Left ventricle myocardium inferior (tissue), 1 donor: ENCODE measurements around the gene ZNF785. TPM values are rescaled to one million over a fixed set of nuclear protein-coding genes. Genes with fewer than 3 reads are reported as not detected.
"Not testable (repeated sequence)": the region's sequence is repeated elsewhere in the genome, so short reads cannot be mapped to it uniquely, and the experiment has no call there.

Source experiments
- DNase-seq: peaks from one replicate; pipeline ENCODE4 v3.0.0-alpha.2; 2020
- H3K27ac ChIP-seq: fragments of 200-600 bp; replicated peaks from 2 replicates; pipeline ENCODE4 v1.8.0; 2021
- H3K27me3 ChIP-seq: fragments of 200-600 bp; 2 replicates; pipeline ENCODE4 v1.8.0; 2021; ENCODE audit warnings: low read depth
- H3K36me3 ChIP-seq: fragments of 200-600 bp; 2 replicates; pipeline ENCODE4 v1.8.0; 2021
- H3K4me1 ChIP-seq: fragments of 200-600 bp; 2 replicates; pipeline ENCODE4 v1.8.0; 2021
- H3K4me3 ChIP-seq: fragments of 200-600 bp; 2 replicates; pipeline ENCODE4 v1.8.0; 2021; ENCODE audit warnings: mild to moderate bottlenecking, moderate library complexity
- H3K9me3 ChIP-seq: fragments of 200-600 bp; replicated peaks from 2 replicates; pipeline ENCODE4 v1.8.0; 2021
- intact Hi-C: fragments of 100-400 bp; cut with micrococcal nuclease; formaldehyde crosslinking; loops from one replicate; pipeline ENCODE4 v1.11.0; 2022
- total RNA-seq: library from RNA; stranded (reverse); fragmentation: NEBNext Ultra II Directional; extraction: Animal tissue kit (Norgen Biotek cat#: 25700); gene quantifications from one replicate; pipeline ENCODE4 v1.2.1, GENCODE V29; 2021
- TF ChIP-seq, protein P1 (sequence below): fragments of 200-600 bp; IDR thresholded peaks from 2 replicates; pipeline ENCODE4 v1.8.0; 2021; ENCODE audit warnings: antibody characterized with exemption, mild to moderate bottlenecking, borderline replicate concordance
- donor health status: DM: no; HTN: yes; CAD: no; lungs with severe emphysema.

ZNF785 gene
- total RNA-seq, 1 donor from 2014 or later, result 7.1 TPM

DNA sequence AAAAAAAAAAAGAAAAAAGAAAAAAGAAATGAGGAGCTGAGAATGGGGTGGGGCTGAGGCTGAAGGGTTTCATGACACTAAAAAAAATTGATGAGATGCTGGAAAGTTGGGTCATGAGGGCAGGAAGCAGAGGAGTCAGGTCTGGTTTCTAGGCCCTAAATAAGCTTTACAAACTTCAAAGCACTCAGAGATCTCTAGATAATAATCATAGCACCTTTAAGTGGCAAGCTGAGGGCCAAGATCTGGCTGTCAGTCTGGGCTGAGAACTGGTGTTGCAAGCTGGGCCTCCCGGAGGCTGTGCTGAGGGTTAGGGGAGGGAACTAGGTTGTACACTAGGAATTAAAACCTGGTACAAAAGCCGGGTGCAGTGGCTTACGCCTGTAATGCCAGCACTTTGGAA lies 33.7 kb downstream of the ZNF785 start:
- Histone ChIP-seq H3K9me3 (no peaks in the 10 kb centered on the region), H3K4me1 (peaks cover 85% of the 10 kb centered on the region), H3K36me3 (peaks cover 30% of the 10 kb centered on the region), H3K27me3 (no peaks in the 10 kb centered on the region), H3K4me3 (no peak overlapping the region), H3K27ac (peak overlapping the region; percentile 79)
- TF ChIP-seq, protein P1, sequence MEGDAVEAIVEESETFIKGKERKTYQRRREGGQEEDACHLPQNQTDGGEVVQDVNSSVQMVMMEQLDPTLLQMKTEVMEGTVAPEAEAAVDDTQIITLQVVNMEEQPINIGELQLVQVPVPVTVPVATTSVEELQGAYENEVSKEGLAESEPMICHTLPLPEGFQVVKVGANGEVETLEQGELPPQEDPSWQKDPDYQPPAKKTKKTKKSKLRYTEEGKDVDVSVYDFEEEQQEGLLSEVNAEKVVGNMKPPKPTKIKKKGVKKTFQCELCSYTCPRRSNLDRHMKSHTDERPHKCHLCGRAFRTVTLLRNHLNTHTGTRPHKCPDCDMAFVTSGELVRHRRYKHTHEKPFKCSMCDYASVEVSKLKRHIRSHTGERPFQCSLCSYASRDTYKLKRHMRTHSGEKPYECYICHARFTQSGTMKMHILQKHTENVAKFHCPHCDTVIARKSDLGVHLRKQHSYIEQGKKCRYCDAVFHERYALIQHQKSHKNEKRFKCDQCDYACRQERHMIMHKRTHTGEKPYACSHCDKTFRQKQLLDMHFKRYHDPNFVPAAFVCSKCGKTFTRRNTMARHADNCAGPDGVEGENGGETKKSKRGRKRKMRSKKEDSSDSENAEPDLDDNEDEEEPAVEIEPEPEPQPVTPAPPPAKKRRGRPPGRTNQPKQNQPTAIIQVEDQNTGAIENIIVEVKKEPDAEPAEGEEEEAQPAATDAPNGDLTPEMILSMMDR, result no peak
- no peak for DNase-seq
- intact Hi-C loops, result no loop called here

DNA sequence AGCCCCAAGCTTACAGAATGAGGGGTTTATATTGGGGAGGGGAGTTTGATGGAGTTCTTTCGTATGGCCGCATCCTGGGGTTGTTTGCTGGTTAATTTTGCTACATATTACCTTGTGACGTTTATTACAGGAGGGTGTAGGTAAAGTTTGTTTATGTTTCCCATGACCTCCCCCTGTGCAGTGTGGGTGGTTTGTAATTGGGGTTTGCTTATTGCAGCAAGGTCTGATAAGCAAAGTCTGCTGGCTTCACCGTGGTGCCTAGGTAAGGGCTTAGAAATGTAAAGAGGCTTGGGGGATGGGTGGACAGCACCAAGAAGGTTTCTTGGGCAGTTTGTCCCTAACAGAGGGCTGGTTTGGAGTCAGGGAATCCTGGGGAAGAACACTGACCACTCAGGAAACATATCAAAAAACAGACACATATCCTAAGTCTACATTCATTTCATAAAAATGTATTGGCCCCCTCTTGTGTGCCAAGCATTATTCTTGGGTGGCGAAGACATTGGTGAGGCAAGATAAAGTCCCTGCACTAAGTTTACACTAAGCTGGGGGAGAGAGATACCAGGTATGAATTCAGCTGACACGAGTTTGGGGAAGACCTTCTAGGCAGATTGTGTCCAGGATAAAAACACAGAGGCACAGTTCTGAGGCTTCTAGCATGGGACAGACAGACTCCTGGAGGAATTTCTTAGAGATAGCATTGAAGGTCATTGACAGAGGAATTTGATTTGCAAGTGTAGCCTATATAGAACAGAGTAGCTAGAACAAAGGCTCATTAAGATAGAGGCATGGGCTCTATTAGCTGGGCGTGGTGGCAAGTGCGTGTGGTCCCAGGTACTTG lies 36.9 kb downstream of the ZNF785 start:
- TF ChIP-seq, protein P1, result no peak
- intact Hi-C loops, result no loop called here
- no peak overlapping the region for H3K4me3 ChIP-seq
- H3K27me3 ChIP-seq, result no peaks in the 10 kb centered on the region
- DNase-seq, result no peak
- H3K36me3 ChIP-seq, result peaks cover 2% of the 10 kb centered on the region
- H3K9me3 ChIP-seq, result no peaks in the 10 kb centered on the region
- H3K4me1 ChIP-seq, result peaks cover 54% of the 10 kb centered on the region
- H3K27ac ChIP-seq, result peak overlapping the region; percentile 79

DNA sequence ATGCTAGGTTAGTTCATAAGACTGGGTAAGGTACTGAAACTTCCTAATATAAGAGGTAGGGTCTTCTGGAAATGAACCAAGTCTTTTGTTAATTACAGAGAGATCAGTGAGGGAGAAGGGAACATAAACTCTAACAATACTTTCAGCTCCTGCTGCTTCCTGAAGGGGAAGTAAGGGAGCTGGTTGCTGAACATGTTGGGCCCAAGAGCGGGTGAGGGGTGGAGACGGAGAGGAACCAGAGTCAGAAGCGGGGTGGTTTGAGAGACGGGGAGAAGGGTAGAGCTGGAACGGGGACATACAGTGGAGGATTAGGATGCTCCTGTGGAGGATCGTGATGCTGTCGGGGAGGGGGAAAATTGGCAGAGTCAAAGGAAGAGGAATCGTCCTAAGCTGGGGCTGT lies 39.4 kb downstream of the ZNF785 start:
- no peak overlapping the region for H3K27ac ChIP-seq

DNA sequence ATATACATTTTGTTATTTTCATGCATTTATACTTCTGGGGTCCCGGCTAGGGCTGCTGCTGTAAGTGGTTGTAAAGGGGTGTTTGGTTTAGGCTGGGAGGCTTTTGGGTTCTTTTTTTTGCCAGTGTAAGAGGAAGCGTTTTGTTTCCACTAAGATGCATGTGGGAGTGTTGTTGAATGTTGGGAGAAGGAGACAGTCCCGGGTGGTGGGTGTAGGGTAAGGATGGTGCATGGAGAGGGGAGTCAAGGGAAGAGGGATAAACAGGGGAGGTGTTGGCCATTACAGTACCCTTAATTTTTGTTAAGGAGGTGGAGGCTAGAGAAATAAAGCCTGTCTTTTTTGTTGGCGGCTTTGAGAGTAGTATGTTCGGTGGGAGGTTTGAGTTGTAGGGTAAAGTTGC lies 42.4 kb downstream of the ZNF785 start:
- H3K9me3 ChIP-seq, result no peaks in the 10 kb centered on the region
- no peak overlapping the region for H3K27ac ChIP-seq
- no peaks in the 10 kb centered on the region for H3K27me3 ChIP-seq
- no peak for DNase-seq
- intact Hi-C loops, result no loop called here
- H3K4me1 ChIP-seq, result peaks cover 42% of the 10 kb centered on the region
- H3K4me3 ChIP-seq, result no peak overlapping the region
- H3K36me3 ChIP-seq, result no peaks in the 10 kb centered on the region
- TF ChIP-seq, protein P1, result no peak

More for the DNA sequence above, 39.4 kb downstream of the ZNF785 start:
- H3K36me3 ChIP-seq, result no peaks in the 10 kb centered on the region
- intact Hi-C loops, result no loop called here
- peaks cover 46% of the 10 kb centered on the region for H3K4me1 ChIP-seq
- no peaks in the 10 kb centered on the region for H3K9me3 ChIP-seq
- H3K27me3 ChIP-seq, result no peaks in the 10 kb centered on the region
- TF ChIP-seq, protein P1, result no peak
- H3K4me3 ChIP-seq, result no peak overlapping the region
- DNase-seq, result no peak

DNA sequence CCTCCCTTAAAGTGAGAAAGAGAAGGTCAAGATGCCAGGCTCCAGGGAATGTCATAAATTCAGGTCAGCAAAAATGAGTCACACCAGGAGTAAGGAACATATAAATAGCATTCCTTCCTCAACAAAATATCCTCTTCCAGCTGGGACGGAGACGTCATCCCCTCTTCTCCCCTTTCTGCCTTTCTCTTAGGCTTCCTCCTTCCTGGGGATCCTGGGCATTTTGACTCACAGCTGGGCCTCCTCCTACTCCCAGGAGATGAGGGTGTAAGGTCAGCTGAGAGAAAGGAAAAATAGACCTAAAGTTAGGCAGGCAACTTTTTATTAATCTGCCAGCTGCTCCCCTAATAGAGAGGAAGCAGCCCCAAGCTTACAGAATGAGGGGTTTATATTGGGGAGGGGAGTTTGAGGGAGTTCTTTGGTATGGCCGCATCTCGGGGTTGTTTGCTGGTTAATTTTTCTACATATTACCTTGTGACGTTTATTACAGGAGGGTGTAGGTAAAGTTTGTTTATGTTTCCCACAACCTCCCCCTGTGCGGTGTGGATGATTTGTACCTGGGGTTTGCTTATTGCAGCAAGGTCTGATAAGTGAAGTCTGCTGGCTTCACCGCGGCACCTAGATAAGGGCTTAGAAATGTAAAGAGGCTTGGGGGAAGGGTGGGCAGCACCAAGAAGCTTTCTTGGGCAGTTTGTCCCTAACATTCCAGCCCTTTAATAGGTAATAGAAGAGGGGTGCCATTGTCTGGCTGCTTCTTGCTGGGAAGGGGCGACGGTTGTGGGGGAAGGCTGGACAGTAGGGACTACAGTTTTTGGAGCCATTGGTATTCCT lies 43.8 kb downstream of the ZNF785 start:
- intact Hi-C loops, result no loop called here
- H3K4me1 ChIP-seq, result peaks cover 42% of the 10 kb centered on the region
- TF ChIP-seq, protein P1, result no peak
- no peaks in the 10 kb centered on the region for H3K27me3 ChIP-seq
- H3K9me3 ChIP-seq, result no peaks in the 10 kb centered on the region
- no peak overlapping the region for H3K4me3 ChIP-seq
- DNase-seq, result no peak
- no peaks in the 10 kb centered on the region for H3K36me3 ChIP-seq
- H3K27ac ChIP-seq, result peak overlapping the region; percentile 56

DNA sequence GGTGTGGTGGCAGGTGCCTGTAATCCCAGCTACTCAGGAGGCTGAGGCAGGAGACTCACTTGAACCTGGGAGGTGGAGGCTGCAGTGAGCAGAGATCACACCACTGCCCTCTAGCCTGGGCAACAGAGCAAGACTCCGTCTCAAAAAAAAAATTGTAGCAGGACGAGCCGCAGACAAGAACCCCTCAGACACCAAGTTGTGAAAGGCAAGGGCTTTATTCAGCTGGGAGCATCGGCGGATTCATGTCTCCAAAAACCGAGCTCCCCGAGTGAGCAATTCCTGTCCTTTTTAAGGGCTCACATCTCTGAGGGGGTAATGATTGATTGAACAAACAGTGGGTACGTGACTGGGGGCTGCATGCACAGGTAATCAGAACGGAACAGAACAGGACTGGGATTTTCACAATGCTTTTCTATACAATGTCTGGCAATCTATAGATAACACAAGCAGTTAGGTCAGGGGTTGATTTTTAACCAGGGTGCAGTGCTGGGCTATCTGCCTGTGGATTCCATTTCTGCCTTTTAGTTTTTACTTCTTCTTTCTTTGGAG lies 44.5 kb downstream of the ZNF785 start:
- H3K27ac ChIP-seq, result peak overlapping the region; percentile 56
- intact Hi-C loops, DNase-seq: not testable (repeated sequence)

DNA sequence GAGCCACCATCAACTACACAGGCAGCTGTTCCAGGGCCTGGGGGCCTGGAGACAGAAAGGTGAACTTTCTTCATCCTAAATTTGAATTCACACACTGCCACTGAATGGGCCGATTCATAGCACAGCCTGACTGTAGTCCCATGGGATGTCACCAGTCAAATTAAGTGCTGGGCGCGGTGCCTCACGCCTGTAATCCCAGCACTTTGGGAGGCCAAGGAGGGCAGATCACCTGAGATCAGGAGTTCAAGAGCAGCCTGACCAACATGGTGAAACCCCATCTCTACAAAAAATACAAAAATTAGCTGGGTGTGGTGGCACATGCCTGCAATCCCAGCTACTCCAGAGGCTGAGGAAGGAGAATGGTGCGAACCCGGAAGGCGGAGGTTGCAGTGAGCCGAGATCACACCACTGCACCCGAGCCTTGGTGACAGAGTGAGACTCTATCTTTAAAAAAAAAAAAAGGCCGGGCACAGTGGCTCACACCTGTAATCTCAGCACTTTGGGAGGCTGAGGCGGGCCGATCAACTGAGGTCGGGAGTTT lies 45.4 kb downstream of the ZNF785 start:
- H3K9me3 ChIP-seq, DNase-seq, H3K4me3 ChIP-seq, intact Hi-C loops, H3K27me3 ChIP-seq, H3K36me3 ChIP-seq: not testable (repeated sequence)
- H3K27ac ChIP-seq, result peak overlapping the region; percentile 89
- peaks cover 55% of the 10 kb centered on the region for H3K4me1 ChIP-seq

More for the DNA sequence above, 44.5 kb downstream of the ZNF785 start:
- H3K4me3 ChIP-seq, H3K27me3 ChIP-seq, H3K9me3 ChIP-seq, H3K36me3 ChIP-seq: not testable (repeated sequence)
- H3K4me1 ChIP-seq, result peaks cover 47% of the 10 kb centered on the region
